GM21515 (cell line): ENCODE measurements around the gene ATG4A.

Experiments
- ATAC-seq: cut with Tn5 transposase; IDR thresholded peaks from one replicate; pipeline ENCODE4 v1.9.1; 2021; ENCODE audit not compliant: unreplicated experiment

Gene ATG4A

DNA sequence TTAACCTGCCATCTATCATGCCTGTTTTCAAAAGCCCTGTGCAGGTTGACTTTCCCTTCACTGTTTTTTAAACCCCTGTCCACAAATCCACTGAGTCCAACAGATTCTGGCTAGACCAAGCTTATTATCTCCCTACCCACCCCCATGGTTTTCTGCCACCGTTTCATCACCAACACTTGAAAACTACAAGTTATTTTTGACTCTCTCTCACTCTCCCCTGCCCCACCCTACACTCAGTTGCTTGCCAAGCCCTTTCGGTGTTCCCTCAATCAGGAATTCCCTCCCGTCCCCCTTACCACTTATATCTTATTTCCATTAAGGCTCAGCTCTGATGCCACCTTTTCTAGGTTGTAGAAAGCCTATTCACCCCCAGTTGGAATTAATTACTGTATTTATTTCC is 29.7 kb downstream of the ATG4A start:
- no peak for ATAC-seq

DNA sequence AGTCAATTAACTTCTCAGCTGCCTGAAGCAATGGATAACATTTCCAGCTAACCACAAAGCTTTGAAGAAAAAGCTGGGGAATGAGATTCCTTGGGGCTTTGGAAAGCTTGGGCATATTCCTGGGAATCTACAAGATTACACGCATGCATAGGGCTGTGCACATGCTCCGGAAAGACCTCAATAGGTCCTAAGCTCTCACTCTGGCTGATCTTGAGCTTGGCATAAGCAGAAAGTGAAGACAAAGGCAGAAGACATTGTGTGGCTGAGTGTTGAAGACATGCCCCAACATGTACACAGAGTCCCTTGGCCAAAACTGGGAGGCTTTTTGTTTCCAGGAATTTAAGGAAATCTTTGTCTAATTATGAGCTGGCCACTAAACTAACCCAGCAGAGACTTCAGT is 31.2 kb downstream of the ATG4A start:
- ATAC-seq = no peak

DNA sequence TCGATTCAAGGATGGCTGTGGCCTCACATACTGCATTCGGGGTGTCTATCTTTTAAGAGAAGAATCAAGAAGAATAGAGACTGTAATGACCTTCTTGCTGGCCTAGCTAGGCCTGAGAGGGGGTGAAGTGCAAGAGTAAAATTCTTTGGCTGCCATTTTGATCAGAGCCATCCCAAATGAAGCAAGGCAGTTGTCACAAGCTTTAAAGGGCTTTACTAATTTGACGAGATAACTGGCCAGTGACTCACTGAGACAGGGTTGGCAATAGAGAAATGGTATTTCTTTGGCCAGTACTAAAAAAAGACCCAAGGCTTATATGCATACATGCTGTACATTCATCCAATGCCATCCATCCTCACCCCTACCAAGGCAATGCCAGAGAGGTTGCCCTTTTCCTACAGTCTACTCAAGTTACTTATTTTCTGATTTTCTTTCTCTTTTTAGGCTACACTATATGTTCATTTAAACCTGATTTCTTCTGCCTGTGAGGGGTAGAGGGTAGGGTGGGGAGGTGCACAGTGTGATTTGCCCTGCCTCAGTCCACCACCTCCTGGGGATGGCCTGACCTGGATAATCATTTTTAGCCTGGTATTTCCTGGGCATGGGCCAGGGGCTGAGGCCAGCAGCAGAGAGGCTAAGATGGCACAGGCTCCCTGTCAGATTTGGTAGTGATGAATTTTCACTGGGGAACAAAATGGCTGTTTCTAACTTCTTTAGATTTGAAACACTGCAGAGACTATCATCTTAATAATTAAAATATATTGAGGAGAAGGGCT is 32.2 kb downstream of the ATG4A start:
- ATAC-seq = no peak

DNA sequence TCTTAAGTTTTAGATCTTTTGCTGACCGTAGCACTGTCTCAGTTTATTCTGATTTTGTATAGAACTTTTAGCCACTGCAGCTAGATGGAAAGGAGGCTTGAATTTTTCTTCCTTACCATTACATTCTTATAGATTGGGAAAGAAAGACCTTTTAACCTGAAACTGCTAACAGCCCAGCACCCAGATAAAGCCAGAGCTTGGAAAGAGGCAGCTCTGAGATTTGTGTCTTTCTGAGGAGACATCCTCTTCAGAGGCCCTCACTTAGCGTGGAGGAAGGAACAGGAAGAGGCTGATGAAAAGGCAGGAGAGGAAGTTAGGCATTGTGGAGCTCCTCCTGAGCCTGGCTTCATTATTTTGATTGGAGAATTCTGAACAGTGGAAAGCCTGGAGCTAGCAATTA is 35.1 kb downstream of the ATG4A start:
- no peak for ATAC-seq

DNA sequence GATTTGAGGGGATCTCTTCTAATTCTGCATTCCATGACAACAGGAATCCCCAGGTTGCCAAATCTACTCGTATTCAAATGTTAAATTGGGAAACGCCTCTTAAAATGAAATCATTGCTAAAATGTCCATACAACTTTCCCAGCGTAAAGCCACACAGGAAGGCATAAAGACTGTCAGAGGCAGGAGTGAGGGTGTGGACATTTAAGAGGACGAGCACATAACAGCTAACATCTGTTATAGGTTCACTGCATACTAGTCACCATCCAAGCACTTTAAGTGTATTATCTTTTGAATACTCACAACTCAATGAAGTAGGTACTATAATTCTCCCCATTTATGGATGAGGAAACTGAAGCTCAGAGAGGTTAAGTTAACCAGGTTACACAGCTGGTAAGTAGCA is 35.6 kb downstream of the ATG4A start:
- ATAC-seq = no peak

DNA sequence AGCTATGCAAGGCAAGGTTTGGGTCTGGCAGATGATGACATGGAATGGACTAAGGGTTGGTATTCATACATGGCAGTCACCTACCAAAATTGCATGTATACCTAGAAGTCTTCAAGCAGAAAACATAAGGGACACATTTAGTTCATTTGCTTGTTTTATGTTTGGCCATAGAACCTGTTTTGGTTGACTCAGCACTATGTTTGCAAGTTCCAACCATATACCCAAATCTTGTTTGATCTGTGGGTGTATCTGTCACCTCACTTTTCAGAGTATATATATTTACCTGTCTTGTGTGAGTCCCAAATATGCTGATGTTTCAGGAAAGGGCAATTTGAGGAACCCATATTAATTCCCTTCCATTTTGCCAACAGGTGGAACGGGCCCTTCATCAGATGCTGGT is 39.3 kb downstream of the ATG4A start:
- ATAC-seq = no peak

DNA sequence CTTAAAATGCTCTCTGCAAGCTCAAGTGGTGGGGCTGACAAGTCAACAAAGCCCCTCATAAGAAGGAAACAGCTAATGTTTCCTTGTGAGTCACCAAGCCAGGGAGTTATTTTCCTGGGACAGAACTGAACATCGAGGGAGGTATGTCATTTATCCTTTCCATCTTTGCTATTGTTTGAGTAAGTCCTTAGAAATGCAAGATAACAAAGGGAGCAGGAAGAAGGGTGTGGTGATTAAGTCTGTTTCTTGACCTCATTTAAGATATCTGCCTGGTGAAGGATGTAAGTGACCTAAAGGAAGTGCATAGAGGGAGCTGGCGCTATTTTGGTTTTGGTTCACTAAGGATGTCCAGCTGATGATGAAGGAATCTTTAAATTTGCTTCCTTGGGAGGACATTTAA is 39.9 kb downstream of the ATG4A start:
- ATAC-seq = no peak

DNA sequence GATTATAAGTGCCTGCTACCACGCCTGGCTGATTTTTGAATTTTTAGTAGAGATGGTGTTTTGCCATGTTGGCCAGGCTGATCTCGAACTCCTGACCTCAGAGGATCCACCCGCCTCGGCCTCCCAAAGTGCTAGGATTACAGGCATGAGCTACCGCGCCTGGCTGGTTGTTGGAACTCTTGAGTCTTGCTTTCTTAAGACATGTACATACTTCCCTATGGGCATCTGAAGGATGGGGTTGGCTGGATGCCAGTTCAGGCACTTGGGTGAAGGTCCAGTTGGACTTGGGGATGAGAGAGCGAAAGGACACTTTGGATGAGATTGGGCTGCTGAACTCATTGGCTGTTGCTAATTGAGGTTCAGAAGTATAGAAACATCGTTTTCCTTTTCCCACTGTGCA is 40.5 kb downstream of the ATG4A start:
- no peak for ATAC-seq

DNA sequence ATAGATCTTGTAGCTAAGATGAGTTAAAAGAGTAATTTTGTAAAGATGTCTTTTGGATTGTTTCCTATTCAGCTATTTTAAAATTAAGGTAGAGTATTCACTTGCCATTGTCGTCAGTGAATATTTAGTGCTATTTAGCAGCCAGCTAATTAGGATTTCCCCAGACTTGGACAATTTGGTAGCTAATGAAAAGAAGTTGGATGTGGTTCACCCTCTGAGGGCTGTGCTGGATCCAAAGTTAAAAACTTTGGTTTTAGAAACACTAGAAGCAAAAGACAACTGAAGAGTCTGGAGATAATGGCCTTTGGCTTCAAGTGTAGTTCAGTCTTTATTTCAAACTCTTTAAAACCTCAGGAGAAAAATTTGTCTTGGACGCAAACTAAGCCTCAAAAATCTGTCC is 41.3 kb downstream of the ATG4A start:
- ATAC-seq = no peak

DNA sequence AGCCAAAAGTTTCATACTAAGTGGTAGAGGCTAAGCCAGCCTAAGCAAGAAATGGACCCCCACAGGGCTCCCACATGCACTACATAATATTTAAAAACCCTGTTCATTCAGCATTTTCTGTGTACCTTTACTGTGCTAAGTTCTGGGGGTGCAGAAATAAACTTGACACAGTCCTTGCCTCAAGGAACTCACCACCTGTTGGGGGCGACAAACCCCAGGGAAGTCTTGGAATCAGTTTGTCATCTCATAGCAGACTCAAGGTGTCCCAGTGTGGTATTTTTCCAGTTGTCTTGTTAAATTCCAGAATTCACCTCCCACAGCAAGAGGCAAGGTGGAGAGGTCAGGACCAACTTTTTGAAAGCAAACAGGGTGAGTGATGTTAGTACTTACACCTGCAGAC is 43.1 kb downstream of the ATG4A start:
- ATAC-seq = no peak

DNA sequence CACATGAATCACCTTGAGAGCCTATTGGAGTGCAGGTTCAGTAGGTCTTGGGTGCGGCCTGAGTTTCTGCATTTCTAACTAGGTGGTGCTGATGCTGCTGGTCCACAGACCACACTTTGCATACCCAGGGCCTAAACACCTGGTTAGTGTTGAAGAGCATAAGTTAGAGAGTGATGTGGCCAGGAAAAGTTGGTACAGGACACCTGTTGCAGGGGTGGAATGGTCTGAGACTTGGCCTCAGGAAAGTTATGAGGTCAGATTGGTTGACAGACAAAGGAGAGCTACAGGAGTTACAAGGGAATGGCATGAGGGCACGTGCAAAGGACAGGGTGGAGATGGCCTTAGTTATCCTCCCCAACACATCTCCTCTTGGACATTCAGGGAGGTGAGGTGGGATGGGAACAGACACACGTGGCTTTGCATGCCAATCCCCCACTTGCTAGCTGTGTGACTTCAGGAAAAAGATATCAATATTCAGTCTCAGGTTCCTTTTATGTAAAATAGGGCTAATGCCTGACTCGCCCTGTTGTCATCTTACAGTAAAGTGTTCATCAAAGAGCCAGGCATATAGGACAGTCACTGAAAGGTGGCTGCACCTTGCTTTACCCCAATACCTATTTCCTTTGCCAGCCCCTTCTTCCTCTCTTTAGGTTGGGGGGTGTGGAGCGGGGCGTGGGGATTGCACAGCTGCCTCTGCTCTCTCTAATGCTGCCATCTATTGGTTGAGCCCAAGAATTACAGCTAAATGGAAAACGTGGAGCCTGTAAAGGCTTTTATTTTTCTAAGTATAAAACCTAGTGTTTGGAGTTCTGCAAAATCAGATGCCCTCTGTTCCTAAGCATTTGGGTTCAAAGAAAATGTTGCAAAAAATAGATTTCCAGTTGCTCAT is 47.5 kb downstream of the ATG4A start:
- no peak for ATAC-seq

DNA sequence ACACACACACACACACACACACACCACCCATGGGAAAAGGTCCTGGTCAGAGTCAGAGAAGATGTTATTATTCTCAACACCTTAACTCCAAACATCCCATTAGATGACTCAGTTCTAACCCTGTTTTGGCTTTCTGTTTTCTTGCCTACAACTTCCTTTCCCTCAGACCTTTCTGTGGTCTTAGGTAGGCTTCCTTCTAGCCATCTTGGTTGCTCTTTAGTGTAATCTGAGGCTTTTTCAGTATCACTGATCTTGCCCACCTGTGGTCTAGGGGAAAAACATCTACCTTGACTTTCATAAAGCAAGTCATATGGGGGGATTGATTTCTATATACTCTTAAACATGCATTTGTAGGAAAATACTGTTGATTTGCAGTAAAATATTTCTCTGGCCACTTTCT is 56.9 kb downstream of the ATG4A start:
- ATAC-seq = peak; percentile 92

DNA sequence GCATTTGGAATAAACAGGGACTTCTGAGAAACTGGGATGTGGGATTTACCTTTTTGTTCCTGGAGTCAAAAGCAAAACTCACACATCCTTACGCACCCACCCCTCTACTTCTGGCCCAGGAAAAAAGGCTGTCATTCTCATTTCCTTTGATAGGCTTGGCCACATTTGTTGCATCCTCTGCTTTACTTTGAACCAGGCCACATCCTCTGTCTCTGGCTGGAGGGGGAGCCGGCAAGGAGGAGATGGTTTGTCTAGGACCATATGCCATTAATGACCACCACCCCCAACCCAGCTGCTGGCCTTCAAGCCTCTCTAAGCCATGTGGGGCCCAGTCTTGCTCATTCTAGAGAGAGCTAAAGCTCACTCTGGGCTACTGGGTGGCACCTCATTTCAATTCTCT is 64.5 kb downstream of the ATG4A start:
- ATAC-seq = no peak

DNA sequence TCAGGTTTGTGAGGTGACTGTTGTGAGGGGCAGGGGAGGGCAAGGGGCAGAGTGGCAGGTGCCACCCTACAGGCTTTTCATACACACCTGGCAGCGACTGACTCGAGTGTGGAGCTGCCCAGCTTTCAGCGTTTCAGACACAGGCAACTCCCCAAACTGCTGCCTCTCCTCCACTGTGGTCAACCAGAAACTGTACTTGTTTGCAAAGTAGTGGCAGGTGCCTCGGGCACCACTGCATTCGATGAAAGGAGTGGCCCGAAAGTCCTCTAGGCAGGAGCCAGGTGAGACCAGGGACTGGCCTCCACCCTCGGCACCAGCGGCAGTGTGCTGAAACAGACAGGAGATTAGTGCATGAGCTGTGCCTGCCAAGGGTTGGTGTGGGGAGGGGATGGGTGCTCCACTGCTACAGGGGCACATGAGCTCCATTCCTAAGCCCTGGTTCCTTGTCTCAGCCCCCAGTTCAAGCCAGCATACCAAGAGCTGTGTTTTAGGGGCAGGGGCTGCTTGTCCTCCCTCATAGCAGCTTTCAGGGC is 65.4 kb downstream of the ATG4A start:
- no peak for ATAC-seq

DNA sequence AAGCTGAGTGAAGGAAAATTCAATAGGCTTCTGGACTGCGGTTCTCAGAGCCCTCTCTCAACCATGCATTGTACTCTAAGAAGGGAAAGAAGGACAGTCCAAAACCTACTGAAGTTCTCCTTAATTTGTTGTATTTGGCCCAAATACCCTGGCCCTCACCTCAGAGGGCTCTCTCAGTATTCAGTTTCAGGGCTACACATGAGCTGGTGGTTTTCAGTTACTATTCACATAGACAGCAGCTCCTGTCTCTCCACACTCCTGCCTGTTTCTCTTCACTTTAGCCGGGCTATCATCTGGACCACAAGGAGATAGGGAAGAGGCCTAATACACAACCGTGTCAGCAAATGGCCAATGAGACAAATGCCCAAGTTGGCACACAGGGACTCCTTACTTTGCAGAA is 66.0 kb downstream of the ATG4A start:
- ATAC-seq = no peak

DNA sequence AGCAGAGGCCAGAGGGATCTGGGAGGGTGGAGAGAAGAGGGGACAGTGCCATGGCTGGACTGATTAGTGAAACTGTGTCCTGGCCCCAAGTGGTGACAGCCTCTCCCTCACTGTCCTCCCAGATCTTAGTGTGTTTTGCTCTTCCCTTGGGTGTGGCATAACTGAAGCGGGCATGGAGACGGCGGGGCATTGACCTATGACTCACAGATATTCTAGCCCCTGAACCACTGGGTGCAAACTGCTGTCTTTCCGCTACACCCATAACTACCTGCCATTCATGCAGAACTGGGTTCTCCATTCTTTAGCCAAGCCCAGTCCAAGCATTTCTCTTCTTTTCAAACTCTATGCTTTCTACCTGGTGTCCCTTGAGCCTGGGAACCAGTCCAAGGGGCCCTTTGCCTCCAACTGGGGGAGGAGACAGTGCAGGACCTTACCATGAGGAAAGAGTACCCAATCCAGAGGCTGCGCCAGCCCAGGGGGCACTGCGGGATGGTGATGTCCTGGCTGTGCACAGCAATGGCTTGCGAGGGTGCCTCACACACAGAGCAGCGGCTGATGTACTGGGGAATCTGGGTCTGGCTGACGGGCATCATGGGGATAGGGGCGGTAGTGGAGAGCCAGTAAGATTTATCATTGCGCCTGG is 67.6 kb downstream of the ATG4A start:
- no peak for ATAC-seq

DNA sequence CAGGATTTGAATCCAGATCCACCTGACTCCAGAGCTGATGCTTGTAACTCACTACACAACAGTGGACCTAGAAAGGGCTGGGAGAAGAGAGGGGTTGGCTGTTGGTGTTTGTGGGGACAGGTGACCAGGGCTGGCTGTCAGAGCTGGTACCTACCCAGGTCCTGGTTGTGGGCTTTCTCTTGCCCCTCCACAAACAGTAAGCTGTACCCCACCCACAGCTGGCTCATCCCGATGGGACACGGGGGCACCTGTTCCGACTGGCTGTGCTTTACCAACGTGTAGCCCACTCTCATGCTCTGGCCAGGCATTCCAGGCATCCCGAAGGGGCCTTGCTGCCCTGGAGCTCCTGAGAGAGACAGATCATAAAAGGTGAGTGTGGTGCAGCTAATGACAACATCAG is 68.7 kb downstream of the ATG4A start:
- ATAC-seq = no peak

DNA sequence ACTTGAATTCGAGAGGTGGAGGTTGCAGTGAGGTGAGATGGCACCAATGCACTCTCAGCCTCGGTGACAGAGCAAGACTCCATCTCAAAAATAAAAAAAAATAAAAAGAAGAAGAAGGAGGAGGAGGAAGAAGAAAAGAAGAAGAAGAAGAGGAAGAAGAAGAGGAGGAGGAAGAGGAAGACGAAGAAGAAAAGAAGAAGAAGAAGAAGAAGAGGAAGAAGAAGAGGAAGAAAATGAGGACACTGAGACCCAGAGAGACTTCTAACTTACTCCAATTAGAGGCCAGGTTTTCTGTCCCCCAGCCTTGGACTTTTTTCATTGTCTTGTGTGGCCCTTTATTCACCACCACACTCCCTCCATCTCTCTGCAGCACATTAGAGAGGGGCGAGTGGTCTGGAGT is 70.7 kb downstream of the ATG4A start:
- ATAC-seq = no peak

DNA sequence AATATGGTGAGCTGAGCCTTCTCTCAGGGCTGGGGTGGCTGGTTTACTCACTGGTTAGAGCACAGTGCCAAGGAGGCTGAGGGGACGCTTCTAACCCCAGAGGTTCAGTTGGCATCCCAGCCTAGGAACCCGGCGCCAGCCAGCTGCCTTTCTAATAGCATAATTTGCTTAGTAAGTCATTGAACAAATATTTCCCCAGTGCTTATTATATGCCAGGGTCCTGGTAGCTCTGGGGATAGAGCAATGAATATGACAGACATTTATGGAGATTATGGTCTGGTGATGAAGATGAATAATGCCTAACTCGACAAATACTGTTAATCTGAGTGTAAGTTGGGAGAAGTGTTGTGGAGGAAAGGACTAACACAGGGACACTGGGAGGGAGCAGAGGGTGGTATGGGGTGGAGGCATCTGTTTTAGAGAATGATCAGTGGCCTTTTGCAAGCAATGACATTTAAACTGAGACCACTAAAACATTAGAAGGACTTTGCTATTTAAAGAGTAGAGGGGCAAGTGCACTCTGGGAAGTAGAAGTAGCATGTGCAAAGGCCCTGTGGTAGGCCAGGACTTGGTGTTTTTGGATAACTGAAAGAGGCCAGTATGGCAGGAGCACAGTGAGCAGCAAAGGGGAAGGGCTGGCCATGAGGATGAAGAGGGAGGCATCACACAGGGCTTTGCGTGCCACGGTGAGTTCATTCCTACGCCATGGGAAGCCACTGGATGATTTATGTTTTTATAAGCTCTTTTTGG is 71.9 kb downstream of the ATG4A start:
- ATAC-seq = no peak

DNA sequence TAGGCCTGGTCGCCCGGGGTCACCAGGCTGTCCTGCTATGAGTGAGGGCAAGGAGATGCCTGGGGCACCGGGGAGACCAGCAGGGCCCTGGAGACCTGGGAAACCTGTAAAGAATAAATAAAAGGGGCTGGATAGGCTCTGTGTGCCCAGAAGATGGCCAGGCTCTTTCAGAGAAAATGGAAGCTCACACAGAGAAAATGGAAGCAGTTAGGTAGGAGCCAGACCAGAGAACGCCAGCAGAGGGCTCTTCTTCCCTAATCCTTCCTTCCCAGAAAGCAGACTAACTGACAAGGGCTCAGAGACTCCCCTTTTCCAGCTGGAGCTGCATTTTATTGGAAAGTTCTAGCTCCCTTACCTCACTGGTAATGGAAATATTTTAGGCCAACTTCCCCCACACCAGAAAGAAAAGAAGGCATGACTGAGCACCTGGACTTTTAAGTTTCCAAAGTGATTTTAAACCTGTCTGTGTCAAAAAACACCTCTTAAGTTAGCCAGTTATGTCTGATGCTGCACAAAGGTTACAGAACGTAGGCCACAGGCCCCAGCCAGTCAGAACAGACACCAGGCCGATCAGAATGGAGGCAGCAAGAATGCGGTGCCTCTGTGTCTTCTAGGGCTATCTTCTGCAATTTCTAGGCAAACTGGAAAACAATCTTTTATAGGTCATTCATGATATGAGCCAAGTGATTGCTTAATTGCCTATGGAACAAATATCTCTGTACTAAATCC is 74.0 kb downstream of the ATG4A start:
- ATAC-seq = no peak
